NCI-H345 (cell line): ENCODE measurements around the gene TADA1.
A peak's percentile ranks its signal among the peaks of the same experiment; 100 is the strongest.

Experiments
- DNase-seq: peaks from one replicate; lab custom pipeline; 2025; lab: John Stamatoyannopoulos, UW

Gene TADA1, protein sequence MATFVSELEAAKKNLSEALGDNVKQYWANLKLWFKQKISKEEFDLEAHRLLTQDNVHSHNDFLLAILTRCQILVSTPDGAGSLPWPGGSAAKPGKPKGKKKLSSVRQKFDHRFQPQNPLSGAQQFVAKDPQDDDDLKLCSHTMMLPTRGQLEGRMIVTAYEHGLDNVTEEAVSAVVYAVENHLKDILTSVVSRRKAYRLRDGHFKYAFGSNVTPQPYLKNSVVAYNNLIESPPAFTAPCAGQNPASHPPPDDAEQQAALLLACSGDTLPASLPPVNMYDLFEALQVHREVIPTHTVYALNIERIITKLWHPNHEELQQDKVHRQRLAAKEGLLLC

DNA sequence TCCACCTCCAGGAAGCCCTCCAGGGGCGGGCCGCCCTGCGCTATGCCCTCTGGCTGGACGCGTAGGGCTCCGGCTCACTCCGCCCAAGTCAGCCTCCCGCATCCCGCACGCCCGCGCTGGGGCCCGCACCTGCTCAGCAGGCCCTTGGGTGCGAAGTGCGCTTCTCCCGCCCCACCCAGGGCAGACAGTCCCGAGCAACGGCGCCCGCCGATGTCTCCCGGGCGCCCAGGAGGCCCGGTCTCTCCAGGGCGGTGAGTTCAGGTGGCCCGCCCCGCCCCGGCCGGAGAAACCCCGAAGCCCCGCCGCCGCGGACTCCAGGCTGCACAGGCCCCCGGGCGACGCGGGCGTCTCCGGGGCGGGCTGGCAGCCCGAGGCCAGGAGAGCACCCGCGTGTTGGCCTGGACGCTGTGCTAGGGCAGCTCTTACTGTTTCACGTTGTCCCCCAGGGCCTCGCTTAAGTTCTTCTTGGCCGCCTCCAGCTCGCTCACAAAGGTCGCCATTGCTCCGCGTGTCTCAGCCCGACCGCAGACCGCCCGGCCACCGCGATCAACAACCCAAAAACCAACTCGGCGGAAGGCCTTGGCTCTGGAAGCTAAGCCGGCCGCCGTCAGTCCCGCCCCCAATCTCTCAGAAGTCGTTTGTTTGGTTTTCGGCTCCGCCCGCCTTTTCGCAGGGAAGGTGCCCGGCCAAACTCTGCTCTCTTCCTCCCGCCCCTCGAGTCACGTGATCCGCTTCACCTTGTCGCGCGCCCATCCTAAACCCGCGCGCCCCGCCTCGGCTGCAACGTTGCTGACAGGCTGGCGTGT is at the start of gene TADA1:
TSS of gene TADA1 (minus strand) at position 531 of the 806 bp plus-strand sequence. CDS start at position 500, 31 bp downstream.
- peak; percentile 99 for DNase-seq

GRCh38 chr1:166924823-166925541 is 48.9 kb upstream of the TADA1 start:
- no peak for DNase-seq

DNA sequence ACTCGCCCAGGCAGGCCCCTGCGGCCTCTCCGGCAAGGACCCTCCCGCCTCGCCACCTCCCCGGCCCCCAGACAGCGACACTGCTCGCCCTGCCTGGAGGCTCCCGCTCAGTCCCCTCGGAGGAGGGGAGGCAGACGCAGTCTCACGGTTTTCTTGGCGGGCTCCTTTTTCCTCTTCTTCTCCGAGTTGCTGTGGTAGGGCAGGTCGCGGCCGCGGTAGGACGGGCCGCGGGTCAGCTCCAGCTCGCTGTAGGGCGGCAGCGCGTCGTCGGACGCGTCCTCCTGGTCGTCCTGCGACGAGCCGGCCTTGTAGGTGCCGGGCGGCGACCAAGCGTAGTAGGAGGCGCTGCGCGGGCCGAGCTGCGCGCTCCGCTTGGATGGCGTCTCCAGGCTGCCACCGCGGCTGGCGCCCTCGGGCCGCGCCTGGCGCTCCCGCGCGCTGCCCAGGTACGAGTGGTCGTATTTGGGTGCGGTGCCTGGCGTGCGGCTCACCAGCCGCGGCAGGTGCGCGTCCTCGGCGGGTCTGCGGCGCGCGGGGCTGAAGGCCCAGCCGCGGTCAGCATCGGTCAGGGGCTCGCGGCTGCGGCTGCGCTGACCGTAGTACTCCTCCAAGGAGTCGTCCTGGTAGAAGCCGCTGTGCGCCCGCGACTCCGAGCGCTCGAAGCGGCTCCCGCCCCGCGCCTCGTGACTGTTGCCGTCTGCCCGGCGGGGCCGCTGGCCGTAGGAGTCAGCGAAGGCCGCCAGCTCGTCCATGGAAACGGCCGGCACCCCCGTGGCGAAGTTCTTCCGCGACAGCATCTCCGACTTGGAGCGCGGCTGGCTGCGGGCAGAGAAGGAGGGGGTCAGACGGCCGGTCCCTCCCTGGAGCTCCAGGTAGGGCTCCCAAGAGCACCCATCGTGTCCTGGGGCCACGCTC is 44.8 kb upstream of the TADA1 start:
- no peak for DNase-seq

DNA sequence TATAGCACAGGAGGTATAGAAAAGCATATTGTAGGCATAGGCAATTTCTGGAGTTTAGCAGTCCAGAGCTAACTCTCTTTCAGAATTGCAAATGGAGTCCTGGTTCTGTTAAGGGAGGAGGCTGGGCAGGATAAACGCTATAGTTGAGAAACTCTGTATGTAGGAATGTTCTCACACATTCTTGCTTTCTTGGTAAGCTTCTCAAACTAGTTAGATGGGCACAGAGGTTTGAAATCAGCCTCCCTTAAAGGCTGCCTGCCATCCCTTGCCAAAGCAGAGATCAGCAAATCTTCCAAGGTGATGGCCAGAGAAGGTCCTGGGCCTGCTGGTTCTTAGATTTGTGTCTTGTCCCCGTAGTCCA is 42.9 kb upstream of the TADA1 start:
- DNase-seq = no peak

GRCh38 chr1:166918088-166918955 is 42.3 kb upstream of the TADA1 start:
- no peak for DNase-seq

DNA sequence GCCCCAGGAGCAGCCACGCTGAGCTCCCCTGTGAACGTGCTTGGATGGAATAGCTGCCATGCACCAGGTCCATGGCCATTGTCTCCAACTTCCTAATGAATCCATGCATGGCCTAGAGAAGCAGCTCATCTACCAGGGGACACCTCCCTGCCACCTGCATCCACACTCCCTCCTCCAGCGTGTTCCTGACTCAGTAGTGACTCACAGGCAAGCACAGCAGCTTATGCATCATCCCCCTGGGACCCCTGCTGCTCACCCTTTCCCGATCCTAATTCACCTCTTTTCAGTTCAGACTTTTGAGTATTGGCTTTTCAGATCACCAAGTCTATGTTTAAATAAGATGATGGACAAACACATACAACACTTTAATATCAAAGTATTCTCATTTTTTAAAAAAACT is 39.9 kb upstream of the TADA1 start:
- DNase-seq = no peak

- no peak for DNase-seq
These were observed 39.0 kb upstream of the TADA1 start for GRCh38 chr1:166915042-166915441.

DNA sequence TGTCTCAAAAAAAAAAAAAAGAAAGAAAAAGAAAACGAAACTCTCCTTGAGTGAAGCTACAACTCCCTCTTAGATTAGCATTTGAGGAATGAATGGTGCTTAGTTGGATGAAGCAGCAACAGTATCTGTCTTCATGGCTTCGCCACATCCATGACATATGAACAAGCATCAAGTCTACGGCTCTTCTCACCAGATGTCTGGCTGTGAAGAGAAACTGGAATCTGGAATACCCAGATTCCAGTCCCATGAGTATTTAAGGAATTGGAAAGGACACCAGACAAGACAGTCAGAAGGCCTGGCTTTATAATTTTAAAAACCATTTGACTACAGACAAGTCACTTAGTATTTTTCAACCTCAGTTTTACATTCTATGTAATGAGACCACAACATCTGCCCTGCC is 38.0 kb upstream of the TADA1 start:
- no peak for DNase-seq

DNA sequence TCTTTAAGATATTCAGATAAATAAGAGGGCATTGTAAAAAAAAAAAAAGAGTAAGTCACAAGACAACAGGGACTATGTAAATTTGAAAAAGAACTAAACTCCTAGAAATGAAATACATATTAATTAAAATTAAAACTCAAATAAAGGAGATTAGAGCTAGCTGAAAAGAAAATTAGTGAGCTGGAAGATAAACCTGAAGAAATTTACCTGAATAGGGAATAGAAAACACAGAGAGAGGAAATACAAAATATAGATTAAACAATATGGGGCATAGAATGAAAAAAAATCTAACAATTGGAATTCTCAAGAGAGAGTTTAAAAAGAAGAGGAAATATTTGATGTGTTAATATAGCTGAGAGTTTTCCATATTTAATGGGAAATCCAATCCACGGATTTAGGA is 35.6 kb upstream of the TADA1 start:
- no peak for DNase-seq

- DNase-seq = peak; percentile 84
These were observed 34.4 kb upstream of the TADA1 start for GRCh38 chr1:166910396-166910994.

GRCh38 chr1:166908942-166909341 is 32.9 kb upstream of the TADA1 start:
- DNase-seq = no peak

- DNase-seq = no peak
These were observed 31.7 kb upstream of the TADA1 start for GRCh38 chr1:166907763-166908162.

DNA sequence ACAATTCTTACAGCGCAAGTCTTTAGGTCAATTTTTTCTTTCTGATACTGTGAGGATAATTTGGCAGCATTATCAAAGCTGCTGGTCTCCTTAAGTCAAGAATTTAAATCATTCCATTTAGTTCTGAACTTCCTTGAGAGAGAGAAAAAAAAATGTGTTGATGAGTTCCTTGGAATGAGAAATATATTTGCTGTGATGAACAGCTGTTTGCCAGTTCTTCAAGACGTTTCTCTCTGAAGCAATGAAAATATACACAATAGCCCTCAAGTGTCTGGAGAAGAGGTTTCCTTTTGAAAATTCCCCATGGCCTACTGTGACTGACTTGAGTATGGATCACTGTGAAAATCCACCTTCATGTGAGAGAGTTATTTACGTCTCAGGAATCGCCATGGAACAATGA is 31.0 kb upstream of the TADA1 start:
- DNase-seq = no peak

DNA sequence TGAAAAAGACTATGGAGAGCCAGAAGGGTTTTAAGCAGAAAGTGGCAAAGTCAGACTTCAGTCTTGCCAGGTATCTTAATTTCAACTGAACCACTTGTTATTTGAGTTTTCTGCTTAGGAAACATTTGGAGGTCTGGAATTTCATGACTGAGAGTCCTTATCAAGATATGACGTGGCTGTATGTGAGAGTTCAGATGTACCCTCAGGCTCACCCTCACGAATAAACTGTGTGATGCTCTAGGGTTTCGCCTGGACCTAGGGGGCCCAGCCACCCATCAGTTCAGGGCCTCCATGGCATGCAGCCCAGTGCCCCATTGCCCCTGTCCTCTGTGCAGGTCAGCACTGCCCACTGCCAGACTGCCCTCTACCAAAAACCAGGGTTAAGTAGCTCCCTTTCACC is 30.6 kb upstream of the TADA1 start:
- no peak for DNase-seq

DNA sequence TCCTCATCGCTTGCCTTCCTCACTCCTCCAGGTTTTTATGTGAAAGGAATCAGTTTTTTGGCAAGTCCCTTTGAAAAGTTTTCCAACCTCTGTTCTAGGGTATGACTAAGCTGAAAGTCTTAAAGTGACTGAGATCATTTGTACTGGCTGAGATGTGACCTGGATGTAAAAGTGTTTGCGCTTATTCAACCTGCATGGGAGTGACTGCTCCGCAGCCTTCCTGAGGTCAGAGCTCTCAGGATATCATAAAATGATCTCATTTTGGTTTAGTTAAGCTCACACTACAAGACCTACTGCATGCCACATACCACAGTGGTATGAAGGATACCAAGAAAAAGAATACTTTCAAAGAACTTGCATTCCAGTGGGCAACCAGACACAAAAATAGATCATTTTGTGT is 29.8 kb upstream of the TADA1 start:
- DNase-seq = no peak

DNA sequence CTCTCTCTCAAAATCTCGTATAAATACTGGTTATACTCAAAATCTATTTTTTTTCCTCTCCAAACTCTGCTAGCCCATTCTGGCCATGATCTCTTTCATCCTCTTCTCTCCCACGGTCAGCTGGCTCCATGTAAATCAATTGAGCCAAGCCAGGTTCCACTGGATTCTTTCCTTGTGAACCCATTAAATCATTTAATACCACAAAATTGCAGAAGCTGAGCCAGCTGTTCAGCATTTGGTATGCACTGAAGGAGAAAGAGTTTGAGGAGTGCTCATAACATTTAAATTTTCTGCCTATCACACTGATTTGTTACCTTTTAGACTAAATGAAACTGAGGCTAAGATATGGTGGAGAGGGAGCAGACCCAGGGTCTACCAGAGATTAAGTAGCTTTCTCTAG is 29.1 kb upstream of the TADA1 start:
- DNase-seq = no peak

GRCh38 chr1:166903232-166903631 is 27.2 kb upstream of the TADA1 start:
- no peak for DNase-seq

GRCh38 chr1:166902279-166902678 is 26.2 kb upstream of the TADA1 start:
- no peak for DNase-seq

GRCh38 chr1:166900987-166901386 is 24.9 kb upstream of the TADA1 start:
- no peak for DNase-seq

DNA sequence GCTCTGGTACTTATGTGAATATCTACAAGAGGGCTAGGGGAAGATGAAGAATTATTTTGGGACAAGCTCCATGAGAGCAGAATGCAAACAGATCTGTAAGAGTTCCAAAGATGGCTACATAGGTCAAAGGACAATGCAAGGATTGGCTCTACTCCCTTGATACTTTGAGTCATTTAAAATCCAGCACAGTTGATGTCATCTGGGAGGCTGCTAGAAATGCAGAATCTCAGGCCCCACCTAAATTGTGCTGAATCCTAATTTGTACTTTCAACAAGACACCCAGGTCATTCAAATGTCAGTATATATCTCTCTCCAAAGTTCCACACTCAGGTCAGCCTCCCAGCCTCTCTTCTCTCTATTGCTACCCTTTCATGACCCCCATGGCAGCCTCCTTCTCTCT is 23.7 kb upstream of the TADA1 start:
- no peak for DNase-seq
